Upper lobe of left lung (tissue), 6 donors: ENCODE results near the gene SLC22A15. TPM values are rescaled to one million over a fixed set of nuclear protein-coding genes. Genes with fewer than 3 reads are reported as not detected.
A peak's percentile ranks its signal among the peaks of the same experiment; 100 is the strongest.

Experiments used
- ATAC-seq, 2 donors: fragments of 200-7000 bp; cut with Tn5 transposase; one replicate each; pipeline ENCODE4 v1.9.1; 2022; ENCODE audit warnings: mild to moderate bottlenecking in 2 of 2, moderate library complexity in 2 of 2; ENCODE audit not compliant: low FRiP score in 2 of 2
- DNase-seq, 2 donors: peaks; one replicate each; pipeline ENCODE4 v3.0.0-alpha.2; 2019 to 2020
- H3K27ac ChIP-seq, 4 donors: fragments of 200-600 bp; sonication (generic); one replicate each; pipeline ENCODE4 v1.5.1; 2016 to 2019
- H3K27me3 ChIP-seq, 4 donors: fragments of 200-600 bp; sonication (generic); one replicate each; pipeline ENCODE4 v1.5.1; 2017 to 2019
- H3K36me3 ChIP-seq, 4 donors: fragments of 200-600 bp; sonication (generic); one replicate each; pipeline ENCODE4 v1.5.1; 2016 to 2019
- H3K4me1 ChIP-seq, 4 donors: fragments of 200-600 bp; sonication (generic); one replicate each; pipeline ENCODE4 v1.5.1; 2018 to 2019
- H3K4me3 ChIP-seq, 4 donors: fragments of 200-600 bp; sonication (generic); one replicate each; pipeline ENCODE4 v1.5.1; 2017 to 2019; ENCODE audit warnings: mild to moderate bottlenecking in 2 of 4, moderate library complexity in 1 of 4
- H3K9me3 ChIP-seq, 4 donors: fragments of 200-600 bp; sonication (generic); one replicate each; pipeline ENCODE4 v1.5.1; 2018 to 2019
- EP300 ChIP-seq, 4 donors: sonication (generic); formaldehyde crosslinking; IDR thresholded peaks; one replicate each; pipeline ENCODE4 v1.5.1; 2017; ENCODE audit warnings: antibody characterized with exemption in 4 of 4, control low read depth in 2 of 4
- POLR2A ChIP-seq, 4 donors: fragments of 450-650 bp; IDR thresholded peaks; one replicate each; pipeline ENCODE4 v1.5.1; 2016 to 2017; ENCODE audit warnings: antibody characterized with exemption in 4 of 4, mild to moderate bottlenecking in 2 of 4
- POLR2AphosphoS5 ChIP-seq, 2 donors: sonication (generic); formaldehyde crosslinking; IDR thresholded peaks; one replicate each; pipeline ENCODE4 v1.5.1; 2017; ENCODE audit warnings: antibody characterized with exemption in 2 of 2
- WGBS, 2 donors: methylation state at CpG; one replicate each; pipeline ENCODE4 v1.1.5; 2017 to 2018; 5-methylcytosine and 5-hydroxymethylcytosine counted together
- total RNA-seq, 6 donors: library from RNA; depleted of rRNA in 4 of 6; stranded (reverse); fragments of >200 nt in 4 of 6; gene quantifications; one replicate each; pipeline versions ENCODE4 v1.1.0 to v1.2.1, GENCODE V29; 2016 to 2021
- TF ChIP-seq, protein P1 (sequence below), 6 experiments: fragments of 450-650 bp in 4 of 6; fragments of 200-600 bp in 2 of 6; sonication (generic) in 2 of 6; IDR thresholded peaks; one replicate each; pipeline ENCODE4 v1.5.1; 2016 to 2019; ENCODE audit warnings: antibody characterized with exemption in 6 of 6
- donor health status: DM: no; HTN: no; CAD: no; lungs with moderate emphysema.
- donor health status: DM: no; HTN: yes; CAD: no; lungs with severe emphysema.

Gene SLC22A15
- total RNA-seq, 6 donors from 2014 or later: 12.5 to 52.4 (median 27.1) TPM

DNA sequence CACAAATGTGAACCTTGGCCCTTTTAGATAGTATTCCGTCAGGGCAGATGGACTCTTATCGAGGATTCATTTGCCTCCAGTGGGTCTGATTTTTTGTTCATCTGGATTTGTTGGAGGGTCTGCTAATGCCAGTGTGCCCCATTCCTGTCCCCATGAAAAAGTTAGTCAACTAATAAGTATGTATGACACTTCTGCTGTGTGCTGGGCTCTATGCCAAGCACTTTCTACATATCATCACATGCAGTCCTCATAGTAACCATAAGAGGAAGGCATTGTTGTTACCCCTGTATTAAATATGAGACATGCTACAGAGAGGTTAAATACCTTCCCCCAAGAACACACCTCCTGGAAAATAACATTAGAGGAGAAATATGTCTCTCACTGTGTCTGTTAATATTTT is 88.3 kb downstream of the SLC22A15 start:
- Histone ChIP-seq H3K9me3 (no peaks in the 10 kb centered on the region), H3K27me3 (no peaks in the 10 kb centered on the region), H3K27ac (no peak overlapping the region), H3K36me3 (peaks cover 0 to 20% (median 14%) of the 10 kb centered on the region in 4 donors), H3K4me1 (no peaks in the 10 kb centered on the region), H3K4me3 (no peak overlapping the region)
- WGBS, 2 donors: 90 to 98% methylated on average over 2 of the region's 2 CpGs
- no peak for DNase-seq
- ATAC-seq: no peak
- TF ChIP-seq, protein P1, sequence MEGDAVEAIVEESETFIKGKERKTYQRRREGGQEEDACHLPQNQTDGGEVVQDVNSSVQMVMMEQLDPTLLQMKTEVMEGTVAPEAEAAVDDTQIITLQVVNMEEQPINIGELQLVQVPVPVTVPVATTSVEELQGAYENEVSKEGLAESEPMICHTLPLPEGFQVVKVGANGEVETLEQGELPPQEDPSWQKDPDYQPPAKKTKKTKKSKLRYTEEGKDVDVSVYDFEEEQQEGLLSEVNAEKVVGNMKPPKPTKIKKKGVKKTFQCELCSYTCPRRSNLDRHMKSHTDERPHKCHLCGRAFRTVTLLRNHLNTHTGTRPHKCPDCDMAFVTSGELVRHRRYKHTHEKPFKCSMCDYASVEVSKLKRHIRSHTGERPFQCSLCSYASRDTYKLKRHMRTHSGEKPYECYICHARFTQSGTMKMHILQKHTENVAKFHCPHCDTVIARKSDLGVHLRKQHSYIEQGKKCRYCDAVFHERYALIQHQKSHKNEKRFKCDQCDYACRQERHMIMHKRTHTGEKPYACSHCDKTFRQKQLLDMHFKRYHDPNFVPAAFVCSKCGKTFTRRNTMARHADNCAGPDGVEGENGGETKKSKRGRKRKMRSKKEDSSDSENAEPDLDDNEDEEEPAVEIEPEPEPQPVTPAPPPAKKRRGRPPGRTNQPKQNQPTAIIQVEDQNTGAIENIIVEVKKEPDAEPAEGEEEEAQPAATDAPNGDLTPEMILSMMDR (IDR thresholded peaks at IDR 0.05): no peak
- no peak for TF ChIP-seq POLR2AphosphoS5 (IDR thresholded peaks at IDR 0.05)
- no peak for TF ChIP-seq EP300 (IDR thresholded peaks at IDR 0.05)
- no peak for TF ChIP-seq POLR2A (IDR thresholded peaks at IDR 0.05)

DNA sequence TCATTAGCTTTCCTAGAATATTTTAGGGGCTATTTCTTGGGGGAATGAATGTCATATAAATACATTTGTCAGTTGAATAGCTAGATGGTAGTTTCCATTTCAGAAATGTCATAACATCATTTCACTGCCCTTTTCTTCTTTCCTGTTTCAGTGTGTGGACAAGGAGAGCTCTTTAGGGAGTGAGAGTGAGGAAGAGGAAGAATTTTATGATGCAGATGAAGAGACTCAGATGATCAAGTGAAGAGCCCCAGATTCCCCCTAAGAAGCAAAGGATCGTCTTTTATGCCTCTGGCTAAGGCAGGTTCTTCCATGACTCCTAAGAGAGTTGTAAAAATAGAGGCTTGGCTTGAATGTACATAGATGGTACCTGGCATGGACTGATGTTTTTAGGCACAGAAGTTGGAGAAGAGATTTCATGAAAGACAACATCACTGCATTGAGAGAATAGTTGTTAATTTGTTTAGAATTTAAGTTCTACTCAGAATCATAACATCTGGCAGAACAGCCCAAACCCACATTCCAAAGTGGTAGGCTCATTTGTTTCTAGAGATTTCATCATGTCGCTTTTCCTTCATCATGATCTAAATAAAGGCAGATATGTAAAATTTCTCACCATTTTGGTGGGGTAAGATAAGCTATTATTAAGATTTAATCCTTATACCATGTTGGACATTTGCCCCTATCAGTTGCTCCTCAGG is 90.7 kb downstream of the SLC22A15 start:
- Histone ChIP-seq H3K4me1 (no peaks in the 10 kb centered on the region), H3K9me3 (no peaks in the 10 kb centered on the region), H3K27ac (peak overlapping the region in 3 of 4 donors; percentile 1 to 42 (median 39)), H3K27me3 (no peaks in the 10 kb centered on the region), H3K36me3 (peaks cover 0 to 20% (median 15%) of the 10 kb centered on the region in 4 donors), H3K4me3 (no peak overlapping the region)
- no peak for TF ChIP-seq EP300 (IDR thresholded peaks at IDR 0.05)
- TF ChIP-seq POLR2AphosphoS5 (IDR thresholded peaks at IDR 0.05): no peak
- TF ChIP-seq, protein P1 (IDR thresholded peaks at IDR 0.05): no peak
- TF ChIP-seq POLR2A (IDR thresholded peaks at IDR 0.05): no peak
- WGBS, 2 donors: 74 to 91% methylated on average over 2 of the region's 2 CpGs
- ATAC-seq: peak in 1 of 2 donors; percentile 83
- DNase-seq: no peak

DNA sequence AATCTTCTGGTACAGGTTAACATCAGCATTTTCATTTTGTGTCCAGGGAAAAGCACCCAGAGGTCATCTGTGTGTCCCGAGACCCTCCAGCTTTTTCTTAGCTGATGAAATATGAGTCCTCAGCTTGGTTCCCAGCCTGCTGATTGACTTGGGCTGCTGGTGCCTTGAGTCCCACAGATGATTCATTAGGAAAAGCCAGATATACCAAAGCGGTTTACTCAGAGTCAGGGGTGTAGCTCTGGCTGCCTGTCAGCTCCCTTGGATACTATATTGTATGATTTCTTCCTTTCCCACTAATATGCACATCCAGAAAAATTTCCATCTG is 91.2 kb downstream of the SLC22A15 start:
- Histone ChIP-seq H3K4me1 (no peaks in the 10 kb centered on the region), H3K9me3 (no peaks in the 10 kb centered on the region), H3K4me3 (no peak overlapping the region), H3K36me3 (peaks cover 0 to 20% (median 16%) of the 10 kb centered on the region in 4 donors), H3K27ac (peak overlapping the region in 3 of 4 donors; percentile 1 to 42 (median 39)), H3K27me3 (no peaks in the 10 kb centered on the region)
- ATAC-seq (peak in 1 of 2 donors; percentile 94), DNase-seq (no peak)
- WGBS, 2 donors: 60 to 78% methylated on average over 2 of the region's 2 CpGs
- TF ChIP-seq POLR2AphosphoS5 (IDR thresholded peaks at IDR 0.05) (no peak), POLR2A (IDR thresholded peaks at IDR 0.05) (no peak), EP300 (IDR thresholded peaks at IDR 0.05) (no peak)
- TF ChIP-seq, protein P1 (IDR thresholded peaks at IDR 0.05): no peak

DNA sequence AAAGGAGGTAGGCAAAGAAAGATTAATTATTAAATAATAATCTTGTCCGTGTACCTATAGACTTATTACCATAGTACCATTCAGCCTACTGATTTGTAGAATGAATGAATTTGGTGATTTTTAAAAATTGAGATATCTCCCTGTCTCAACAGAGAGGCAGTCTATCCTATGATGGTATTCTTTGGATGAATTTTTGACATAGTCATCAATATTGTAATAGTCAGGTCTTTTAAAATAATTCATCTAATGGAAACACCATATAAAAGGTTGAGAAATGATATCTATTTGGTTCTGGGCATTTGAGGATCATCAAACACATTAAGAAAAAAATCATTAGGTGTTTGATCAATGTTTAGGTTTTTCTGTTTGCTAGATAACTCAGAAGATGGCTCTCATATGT is 99.3 kb downstream of the SLC22A15 start:
- TF ChIP-seq EP300 (IDR thresholded peaks at IDR 0.05): no peak
- TF ChIP-seq POLR2A (IDR thresholded peaks at IDR 0.05): no peak
- Histone ChIP-seq H3K36me3 (peaks cover 0 to 5% (median 0%) of the 10 kb centered on the region in 4 donors), H3K4me1 (no peaks in the 10 kb centered on the region), H3K27me3 (no peaks in the 10 kb centered on the region), H3K4me3 (no peak overlapping the region), H3K9me3 (no peaks in the 10 kb centered on the region), H3K27ac (no peak overlapping the region)
- WGBS, 2 donors: 0% methylated on average over 1 of the region's 1 CpG
- no peak for DNase-seq
- no peak for ATAC-seq

DNA sequence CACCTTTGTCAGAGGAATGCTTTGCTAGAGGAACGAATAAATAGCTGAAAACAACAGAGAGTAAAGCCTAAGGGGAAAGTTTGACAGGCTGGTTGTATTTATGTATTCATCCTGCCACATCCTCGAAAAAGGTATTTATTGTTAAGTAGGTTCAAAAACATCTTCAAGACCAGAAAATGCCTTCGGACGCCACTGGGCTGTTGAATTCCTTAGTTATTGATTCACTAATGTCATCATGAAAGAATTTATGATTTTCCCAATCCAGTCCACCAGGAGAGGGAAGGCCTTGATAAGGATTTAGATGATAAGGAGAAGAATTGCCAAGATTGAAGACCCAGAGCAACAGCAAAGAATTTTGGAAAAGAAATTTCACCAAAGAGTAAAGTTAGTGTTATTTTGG is 99.7 kb downstream of the SLC22A15 start:
- H3K9me3 ChIP-seq: no peaks in the 10 kb centered on the region
- no peak overlapping the region for H3K4me3 ChIP-seq
- no peak for ATAC-seq
- H3K27ac ChIP-seq: no peak overlapping the region
- no peaks in the 10 kb centered on the region for H3K27me3 ChIP-seq
- no peak for DNase-seq
- TF ChIP-seq EP300 (IDR thresholded peaks at IDR 0.05) (no peak), POLR2AphosphoS5 (IDR thresholded peaks at IDR 0.05) (no peak), POLR2A (IDR thresholded peaks at IDR 0.05) (no peak)
- TF ChIP-seq, protein P1 (IDR thresholded peaks at IDR 0.05): no peak
- WGBS, 2 donors: 72 to 73% methylated on average over 4 of the region's 4 CpGs
- peaks cover 0 to 5% (median 0%) of the 10 kb centered on the region in 4 donors for H3K36me3 ChIP-seq
- H3K4me1 ChIP-seq: no peaks in the 10 kb centered on the region
